Lung (tissue), 13 donors: Measurements from ENCODE around the gene ANO2. TPM values are rescaled to one million over a fixed set of nuclear protein-coding genes. Genes with fewer than 3 reads are reported as not detected.

Source experiments
- ATAC-seq: fragments of 200-7000 bp; cut with Tn5 transposase; one replicate; pipeline ENCODE4 v1.9.1; 2020; ENCODE audit warnings: moderate number of reproducible peaks; ENCODE audit not compliant: insufficient read depth, low FRiP score
- DNase-seq, 3 donors: peaks; one replicate each; pipeline ENCODE4 v3.0.0-alpha.2; 2013 to 2017
- H3K27ac ChIP-seq, 2 donors: one replicate each; pipeline ENCODE4 v1.5.1; 2013; ENCODE audit warnings: mild to moderate bottlenecking in 2 of 2, moderate library complexity in 2 of 2, control low read depth in 1 of 2, inconsistent platforms in 1 of 2, low read depth in 1 of 2, low read length in 1 of 2
- H3K27me3 ChIP-seq, 3 donors: one replicate each; pipeline ENCODE4 v1.5.1; 2013; ENCODE audit warnings: low read length in 2 of 3; ENCODE audit not compliant: control insufficient read depth in 3 of 3, insufficient read depth in 3 of 3
- H3K36me3 ChIP-seq, 4 donors: one replicate each; pipeline ENCODE4 v1.5.1; 2013; ENCODE audit warnings: low read length in 4 of 4, mild to moderate bottlenecking in 1 of 4, moderate library complexity in 1 of 4; ENCODE audit not compliant: control insufficient read depth in 4 of 4, insufficient read depth in 4 of 4
- H3K4me1 ChIP-seq, 5 donors: one replicate each; pipeline ENCODE4 v1.5.1; 2013; ENCODE audit warnings: low read length in 5 of 5, mild to moderate bottlenecking in 2 of 5, moderate library complexity in 1 of 5; ENCODE audit not compliant: control insufficient read depth in 5 of 5, insufficient read depth in 5 of 5
- H3K4me3 ChIP-seq: one replicate; pipeline ENCODE4 v1.5.1; 2013; ENCODE audit warnings: mild to moderate bottlenecking, control low read depth, moderate library complexity
- H3K9ac ChIP-seq, 2 donors: one replicate each; pipeline ENCODE4 v1.5.1; 2013; ENCODE audit warnings: low read length in 2 of 2, control low read depth in 1 of 2; ENCODE audit not compliant: insufficient read depth in 1 of 2
- H3K9me3 ChIP-seq, 4 donors: one replicate each; pipeline ENCODE4 v1.5.1; 2013; ENCODE audit warnings: low read length in 3 of 4, mild to moderate bottlenecking in 1 of 4, moderate library complexity in 1 of 4; ENCODE audit not compliant: control insufficient read depth in 4 of 4, insufficient read depth in 3 of 4
- WGBS, 2 donors: extraction: QIAGEN DNeasy Blood & Tissue Kit; methylation state at CpG; one replicate each; pipeline ENCODE4 v1.1.7; 2013; 5-methylcytosine and 5-hydroxymethylcytosine counted together
- polyA plus RNA-seq, 2 donors: library from polyadenylated mRNA; stranded (reverse); fragments of 200-250 nt; gene quantifications; one replicate each; pipeline ENCODE4 v1.2.1, GENCODE V29; 2013
- small RNA-seq: library from RNA; depleted of rRNA; stranded (forward); fragments of <200 nt; gene quantifications from one replicate; pipeline ENCODE3, GENCODE V24; 2014; ENCODE audit warnings: low replicate concordance
- total RNA-seq, 2 donors: library from RNA; depleted of rRNA in 1 of 2; stranded (reverse); fragments of >200 nt in 1 of 2; gene quantifications; one replicate each; pipeline ENCODE4 v1.2.1, GENCODE V29; 2014 to 2021
- TF ChIP-seq, protein P1 (sequence below): IDR thresholded peaks from 2 replicates; pipeline ENCODE4 v1.5.1; 2012; ENCODE audit warnings: mild to moderate bottlenecking; ENCODE audit errors: control extremely low read depth, extremely low read depth
- donor health status: control.
- donor health status: control.
- donor health status: Bipolar disorder and iron deficiency.
- donor health status: healthy.
- donor health status: DM: yes; HTN: yes; CAD: no.

ANO2 gene
- total and polyA plus RNA-seq, 4 donors = 5.9 to 11.3 (median 7.4) TPM

- Histone ChIP-seq H3K9me3 (no peaks in the 10 kb centered on the region), H3K4me1 (peaks cover 0 to 18% (median 1%) of the 10 kb centered on the region in 5 donors), H3K36me3 (no peaks in the 10 kb centered on the region), H3K9ac (no peak overlapping the region), H3K4me3 (no peak overlapping the region), H3K27me3 (no peaks in the 10 kb centered on the region), H3K27ac (no peak overlapping the region)
- DNase-seq (no peak), ATAC-seq (no peak)
- 93% methylated on average over 4 of the region's 4 CpGs for WGBS, 2 donors
- TF ChIP-seq, protein P1, sequence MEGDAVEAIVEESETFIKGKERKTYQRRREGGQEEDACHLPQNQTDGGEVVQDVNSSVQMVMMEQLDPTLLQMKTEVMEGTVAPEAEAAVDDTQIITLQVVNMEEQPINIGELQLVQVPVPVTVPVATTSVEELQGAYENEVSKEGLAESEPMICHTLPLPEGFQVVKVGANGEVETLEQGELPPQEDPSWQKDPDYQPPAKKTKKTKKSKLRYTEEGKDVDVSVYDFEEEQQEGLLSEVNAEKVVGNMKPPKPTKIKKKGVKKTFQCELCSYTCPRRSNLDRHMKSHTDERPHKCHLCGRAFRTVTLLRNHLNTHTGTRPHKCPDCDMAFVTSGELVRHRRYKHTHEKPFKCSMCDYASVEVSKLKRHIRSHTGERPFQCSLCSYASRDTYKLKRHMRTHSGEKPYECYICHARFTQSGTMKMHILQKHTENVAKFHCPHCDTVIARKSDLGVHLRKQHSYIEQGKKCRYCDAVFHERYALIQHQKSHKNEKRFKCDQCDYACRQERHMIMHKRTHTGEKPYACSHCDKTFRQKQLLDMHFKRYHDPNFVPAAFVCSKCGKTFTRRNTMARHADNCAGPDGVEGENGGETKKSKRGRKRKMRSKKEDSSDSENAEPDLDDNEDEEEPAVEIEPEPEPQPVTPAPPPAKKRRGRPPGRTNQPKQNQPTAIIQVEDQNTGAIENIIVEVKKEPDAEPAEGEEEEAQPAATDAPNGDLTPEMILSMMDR = no peak
Measured at GRCh38 chr12:5514545-5514944, 430.5 kb downstream of the ANO2 start.

GRCh38 chr12:5514016-5514415 is 431.0 kb downstream of the ANO2 start:
- no peaks in the 10 kb centered on the region for H3K27me3 ChIP-seq
- no peak for DNase-seq
- peaks cover 0 to 18% (median 1%) of the 10 kb centered on the region in 5 donors for H3K4me1 ChIP-seq
- TF ChIP-seq, protein P1 = no peak
- H3K9ac ChIP-seq = no peak overlapping the region
- WGBS, 2 donors = 83 to 90% methylated on average over 6 of the region's 6 CpGs
- no peaks in the 10 kb centered on the region for H3K9me3 ChIP-seq
- H3K4me3 ChIP-seq = no peak overlapping the region
- ATAC-seq = no peak
- H3K36me3 ChIP-seq = no peaks in the 10 kb centered on the region
- no peak overlapping the region for H3K27ac ChIP-seq

DNA sequence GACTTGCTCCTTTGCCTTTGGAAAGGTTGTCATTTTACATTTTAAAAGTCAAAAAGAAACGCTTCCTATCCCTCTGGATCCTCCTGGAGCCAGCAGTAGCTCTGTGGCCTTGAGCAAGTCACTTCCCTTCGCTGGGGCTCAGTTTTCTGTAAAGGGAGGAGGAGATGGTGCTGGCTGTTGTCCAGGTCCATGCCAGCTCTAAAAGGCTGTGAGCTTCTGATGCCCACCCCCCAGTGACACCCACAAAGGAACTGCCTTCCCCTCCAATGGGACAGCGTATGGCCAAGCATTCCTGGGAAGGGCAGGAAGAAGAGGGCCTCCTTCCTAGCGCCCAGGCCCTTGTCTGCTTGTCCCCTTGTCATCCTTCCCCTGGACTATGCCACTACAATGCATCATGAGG is 431.7 kb downstream of the ANO2 start:
- peaks cover 0 to 18% (median 1%) of the 10 kb centered on the region in 5 donors for H3K4me1 ChIP-seq
- no peak for ATAC-seq

More for the DNA sequence above, 431.7 kb downstream of the ANO2 start:
- no peaks in the 10 kb centered on the region for H3K9me3 ChIP-seq
- no peak overlapping the region for H3K9ac ChIP-seq
- WGBS, 2 donors = 89 to 92% methylated on average over 4 of the region's 4 CpGs
- no peak for DNase-seq
- H3K27me3 ChIP-seq = no peaks in the 10 kb centered on the region
- H3K4me3 ChIP-seq = no peak overlapping the region
- H3K36me3 ChIP-seq = no peaks in the 10 kb centered on the region
- TF ChIP-seq, protein P1 = no peak
- no peak overlapping the region for H3K27ac ChIP-seq

Small RNA genes within 50 kb of the gene (small RNA-seq; reads per million reads assigned to genes)
- gene AC137627.1 = not detected

Other genes starting within 250 kb of the ANO2 start
- 100 to 1,000 TPM; 272 to 285 TPM for gene VWF, start 179.4 kb upstream of the ANO2 start, total RNA-seq
- gene VWF, start 179.4 kb upstream of the ANO2 start, polyA plus RNA-seq = 100 to 1,000 TPM in 1 of 2 donors, 10 to 100 TPM in 1; 65.6 to 226 TPM